Thyroid gland (tissue), 4 donors: Measurements from ENCODE around the gene C1QL4. TPM values are rescaled to one million over a fixed set of nuclear protein-coding genes. Genes with fewer than 3 reads are reported as not detected.

Experiments used
- DNase-seq, 2 donors: peaks; one replicate each; pipeline ENCODE4 v3.0.0-alpha.2; 2019
- H3K27ac ChIP-seq, 3 donors: fragments of 200-600 bp; sonication (generic); 1 replicate in 2 of 3; 2 replicates in 1 of 3; pipeline ENCODE4 v1.5.1; 2016 to 2019; ENCODE audit warnings: mild to moderate bottlenecking in 1 of 3, moderate library complexity in 1 of 3
- H3K27me3 ChIP-seq: fragments of 200-600 bp; sonication (generic); one replicate; pipeline ENCODE4 v1.5.1; 2019
- H3K36me3 ChIP-seq, 2 donors: fragments of 200-600 bp; sonication (generic); one replicate each; pipeline ENCODE4 v1.5.1; 2016 to 2019
- H3K4me1 ChIP-seq, 2 donors: fragments of 200-600 bp; sonication (generic); one replicate each; pipeline ENCODE4 v1.5.1; 2017 to 2019
- H3K4me3 ChIP-seq, 3 donors: fragments of 200-600 bp; sonication (generic); replicated peaks in 1 of 3; 1 replicate in 2 of 3; 2 replicates in 1 of 3; pipeline ENCODE4 v1.5.1; 2016; ENCODE audit warnings: mild to moderate bottlenecking in 1 of 3
- H3K9me3 ChIP-seq: fragments of 200-600 bp; sonication (generic); one replicate; pipeline ENCODE4 v1.5.1; 2017
- CTCF ChIP-seq, 6 experiments: fragments of 200-600 bp in 3 of 6; fragments of 450-650 bp in 3 of 6; sonication (generic) in 3 of 6; IDR thresholded peaks; one replicate each; pipeline ENCODE4 v1.5.1; 2016 to 2019; ENCODE audit warnings: antibody characterized with exemption in 6 of 6, mild to moderate bottlenecking in 2 of 6, inconsistent platforms in 1 of 6, moderate library complexity in 1 of 6
- POLR2A ChIP-seq, 2 donors: fragments of 450-650 bp; IDR thresholded peaks; one replicate each; pipeline ENCODE4 v1.6.1; 2017; ENCODE audit warnings: antibody characterized with exemption in 2 of 2, mild to moderate bottlenecking in 2 of 2, moderate library complexity in 1 of 2
- WGBS, 2 donors: methylation state at CpG; one replicate each; pipeline ENCODE4 v1.1.5; 2017; 5-methylcytosine and 5-hydroxymethylcytosine counted together
- intact Hi-C: fragments of 100-400 bp; cut with DNase I; formaldehyde crosslinking; loops from one replicate; pipeline ENCODE4 v1.15.1; 2023
- total RNA-seq, 4 donors: library from RNA; depleted of rRNA; stranded (reverse); fragments of >200 nt; gene quantifications; one replicate each; pipeline ENCODE4 v1.2.3, GENCODE V29; 2016

C1QL4 gene
- total RNA-seq, 4 donors from 2014 or later: 0.67 to 1.2 (median 0.73) TPM; not detected in 1

DNA sequence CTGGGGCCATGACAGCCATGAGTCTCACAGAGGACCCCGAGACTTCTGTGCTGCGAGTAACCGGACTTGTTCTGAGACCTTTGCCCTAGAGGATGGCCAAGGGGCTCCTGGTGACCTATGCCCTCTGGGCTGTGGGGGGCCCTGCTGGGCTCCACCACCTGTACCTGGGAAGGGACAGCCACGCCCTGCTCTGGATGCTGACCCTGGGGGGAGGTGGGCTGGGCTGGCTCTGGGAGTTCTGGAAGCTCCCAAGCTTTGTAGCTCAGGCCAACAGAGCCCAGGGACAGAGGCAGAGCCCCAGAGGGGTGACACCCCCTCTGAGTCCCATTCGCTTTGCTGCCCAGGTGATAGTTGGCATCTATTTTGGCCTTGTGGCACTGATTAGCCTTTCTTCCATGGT, 11.8 kb upstream of the C1QL4 start:
- no peak for TF ChIP-seq CTCF (IDR thresholded peaks at IDR 0.05)
- TF ChIP-seq POLR2A (IDR thresholded peaks at IDR 0.05): no peak
- no peaks in the 10 kb centered on the region for H3K9me3 ChIP-seq
- 98 to 100% methylated on average over 4 of the region's 5 CpGs for WGBS, 2 donors
- no peak overlapping the region for H3K4me3 ChIP-seq
- intact Hi-C loops: no loop called here
- no peaks in the 10 kb centered on the region for H3K27me3 ChIP-seq
- H3K27ac ChIP-seq: no peak overlapping the region
- H3K4me1 ChIP-seq: peaks cover 32 to 59% of the 10 kb centered on the region in 2 donors
- no peak for DNase-seq
- peaks cover 0 to 2% of the 10 kb centered on the region in 2 donors for H3K36me3 ChIP-seq

- intact Hi-C loops: no loop called here
- TF ChIP-seq POLR2A (IDR thresholded peaks at IDR 0.05) (peak; percentile 18 to 59), CTCF (IDR thresholded peaks at IDR 0.05) (peak; percentile 84 to 98 (median 94))
- WGBS, 2 donors: 12% methylated on average over 17 to 18 of the region's 37 CpGs
- peak; percentile 95 to 96 for DNase-seq
- Histone ChIP-seq H3K36me3 (peaks cover 0 to 2% of the 10 kb centered on the region in 2 donors), H3K27ac (peak overlapping the region in 2 of 3 donors; percentile 5 to 86), H3K9me3 (no peaks in the 10 kb centered on the region), H3K27me3 (no peaks in the 10 kb centered on the region), H3K4me1 (peaks cover 42 to 70% of the 10 kb centered on the region in 2 donors), H3K4me3 (peak overlapping the region in 1 of 3 donors; percentile 26)
Measured at GRCh38 chr12:49347311-49348193, 10.6 kb upstream of the C1QL4 start.

- Histone ChIP-seq H3K27ac (peak within 1 kb of the TSS in 2 of 3 donors; percentile 61 to 86), H3K36me3 (peaks cover 0 to 2% of the 10 kb centered on the region in 2 donors), H3K27me3 (no peaks in the 10 kb centered on the region), H3K4me3 (peak within 1 kb of the TSS; percentile 3 to 26 (median 21)), H3K4me1 (peaks cover 47 to 75% of the 10 kb centered on the region in 2 donors), H3K9me3 (no peaks in the 10 kb centered on the region)
- 5 to 10% methylated on average over 24 to 32 of the region's 47 CpGs for WGBS, 2 donors
- peak; percentile 32 to 49 for DNase-seq
- intact Hi-C loops: no loop called here
- TF ChIP-seq POLR2A (IDR thresholded peaks at IDR 0.05): no peak
- no peak for TF ChIP-seq CTCF (IDR thresholded peaks at IDR 0.05)
Measured at GRCh38 chr12:49346659-49347310, 9.8 kb upstream of the C1QL4 start, which contains the start of gene DNAJC22. TSS of gene DNAJC22 (plus strand) at chr12:49346888. CDS start at chr12:49348873, 1,985 bp downstream.

DNA sequence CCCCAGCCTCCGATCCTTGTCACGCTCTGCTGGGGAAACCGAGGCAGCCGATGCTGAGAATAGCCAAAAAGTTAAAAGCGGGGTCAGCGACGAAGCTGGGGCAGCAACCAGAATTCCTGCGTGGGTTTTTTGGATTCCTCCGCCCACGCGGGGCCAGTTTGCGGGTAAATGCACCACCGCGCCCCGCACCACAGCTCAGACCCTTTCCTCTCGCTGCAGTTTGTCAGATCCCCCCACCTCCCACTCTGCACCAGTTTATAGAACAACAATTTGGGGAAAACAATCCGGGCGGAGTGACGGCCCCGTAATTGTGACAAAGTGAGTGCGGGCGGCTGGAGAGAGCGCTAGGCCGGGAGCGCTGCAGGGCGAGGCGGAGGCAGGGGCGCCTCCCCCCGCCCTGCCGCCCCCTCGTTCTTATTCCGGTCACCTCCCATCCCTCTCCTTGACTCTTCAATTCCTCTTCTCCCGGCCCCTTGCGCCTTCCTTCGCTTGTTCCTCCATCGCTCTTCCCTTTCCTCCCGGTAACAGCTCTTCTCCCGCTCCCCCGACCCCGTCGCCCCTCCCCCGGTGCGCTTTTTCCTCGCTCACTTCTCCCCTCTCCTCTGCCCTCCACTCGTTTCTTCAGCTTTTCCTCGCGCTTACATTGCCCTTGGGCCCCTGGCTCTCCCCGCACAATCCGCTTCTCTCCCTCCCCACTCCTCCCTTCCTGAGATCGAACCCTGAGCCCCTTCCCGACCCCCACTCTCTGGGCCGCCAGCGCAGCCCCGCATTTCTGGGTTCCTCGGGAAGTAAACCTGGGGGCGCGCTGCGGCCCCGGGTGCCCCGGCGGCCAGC, 9.1 kb upstream of the C1QL4 start:
- Histone ChIP-seq H3K27me3 (no peaks in the 10 kb centered on the region), H3K4me1 (peaks cover 47 to 75% of the 10 kb centered on the region in 2 donors), H3K4me3 (peak overlapping the region; percentile 3 to 26 (median 21)), H3K9me3 (no peaks in the 10 kb centered on the region), H3K36me3 (no peaks in the 10 kb centered on the region), H3K27ac (peak overlapping the region in 2 of 3 donors; percentile 61 to 86)
- 5 to 8% methylated on average over 50 to 61 of the region's 61 CpGs for whole genome bisulfite sequencing, 2 donors
- DNase-seq: peak; percentile 25 to 28
- intact Hi-C loops: no loop called here
- TF ChIP-seq CTCF (IDR thresholded peaks at IDR 0.05) (no peak), POLR2A (IDR thresholded peaks at IDR 0.05) (no peak)
